Measurements from ENCODE around the gene CDK8. TPM values are rescaled to one million over a fixed set of nuclear protein-coding genes. Genes with fewer than 3 reads are reported as not detected.

CDK8 gene
- total RNA-seq, 1 donor from 2014 or later, result 11.2 TPM

GRCh38 chr13:26320766-26321165, 66.8 kb downstream of the CDK8 start:
- TF ChIP-seq, protein P1, sequence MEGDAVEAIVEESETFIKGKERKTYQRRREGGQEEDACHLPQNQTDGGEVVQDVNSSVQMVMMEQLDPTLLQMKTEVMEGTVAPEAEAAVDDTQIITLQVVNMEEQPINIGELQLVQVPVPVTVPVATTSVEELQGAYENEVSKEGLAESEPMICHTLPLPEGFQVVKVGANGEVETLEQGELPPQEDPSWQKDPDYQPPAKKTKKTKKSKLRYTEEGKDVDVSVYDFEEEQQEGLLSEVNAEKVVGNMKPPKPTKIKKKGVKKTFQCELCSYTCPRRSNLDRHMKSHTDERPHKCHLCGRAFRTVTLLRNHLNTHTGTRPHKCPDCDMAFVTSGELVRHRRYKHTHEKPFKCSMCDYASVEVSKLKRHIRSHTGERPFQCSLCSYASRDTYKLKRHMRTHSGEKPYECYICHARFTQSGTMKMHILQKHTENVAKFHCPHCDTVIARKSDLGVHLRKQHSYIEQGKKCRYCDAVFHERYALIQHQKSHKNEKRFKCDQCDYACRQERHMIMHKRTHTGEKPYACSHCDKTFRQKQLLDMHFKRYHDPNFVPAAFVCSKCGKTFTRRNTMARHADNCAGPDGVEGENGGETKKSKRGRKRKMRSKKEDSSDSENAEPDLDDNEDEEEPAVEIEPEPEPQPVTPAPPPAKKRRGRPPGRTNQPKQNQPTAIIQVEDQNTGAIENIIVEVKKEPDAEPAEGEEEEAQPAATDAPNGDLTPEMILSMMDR (IDR thresholded peaks at IDR 0.05), result no peak
- DNase-seq, result no peak
- H3K36me3 ChIP-seq, result no peaks in the 10 kb centered on the region
- H3K4me1 ChIP-seq, result peaks cover 13% of the 10 kb centered on the region
- intact Hi-C loops (cut with DNase I), result no loop called here
- no peak for ATAC-seq
- no peaks in the 10 kb centered on the region for H3K9me3 ChIP-seq
- H3K27ac ChIP-seq, result no peak overlapping the region
- no peak overlapping the region for H3K4me3 ChIP-seq
- no peaks in the 10 kb centered on the region for H3K27me3 ChIP-seq

DNA sequence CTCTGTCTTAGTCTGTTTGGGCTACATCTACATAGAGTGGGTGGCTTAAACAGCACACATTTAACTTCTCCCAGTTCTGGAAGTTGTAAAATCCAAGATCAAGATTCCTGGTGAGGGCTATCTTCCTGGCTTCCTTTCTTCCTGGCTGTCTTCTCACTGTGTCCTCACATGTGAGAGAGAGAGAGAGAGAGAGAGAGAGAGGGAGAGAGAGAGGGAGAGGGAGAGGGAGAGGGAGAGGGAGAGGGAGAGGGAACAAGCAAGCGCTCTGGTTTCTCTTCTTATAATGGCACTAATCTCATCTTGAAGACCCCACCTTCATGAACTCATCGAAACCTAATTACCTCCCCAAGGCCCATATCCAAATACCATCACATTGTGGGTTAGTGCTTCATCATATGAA, 69.2 kb downstream of the CDK8 start:
- H3K27me3 ChIP-seq, result no peaks in the 10 kb centered on the region
- TF ChIP-seq, protein P1 (IDR thresholded peaks at IDR 0.05), result no peak
- no peaks in the 10 kb centered on the region for H3K9me3 ChIP-seq
- intact Hi-C loops (cut with DNase I), result no loop called here
- DNase-seq (no peak), ATAC-seq (no peak)
- no peak overlapping the region for H3K27ac ChIP-seq
- peaks cover 18% of the 10 kb centered on the region for H3K4me1 ChIP-seq
- H3K4me3 ChIP-seq, result no peak overlapping the region
- H3K36me3 ChIP-seq, result no peaks in the 10 kb centered on the region

DNA sequence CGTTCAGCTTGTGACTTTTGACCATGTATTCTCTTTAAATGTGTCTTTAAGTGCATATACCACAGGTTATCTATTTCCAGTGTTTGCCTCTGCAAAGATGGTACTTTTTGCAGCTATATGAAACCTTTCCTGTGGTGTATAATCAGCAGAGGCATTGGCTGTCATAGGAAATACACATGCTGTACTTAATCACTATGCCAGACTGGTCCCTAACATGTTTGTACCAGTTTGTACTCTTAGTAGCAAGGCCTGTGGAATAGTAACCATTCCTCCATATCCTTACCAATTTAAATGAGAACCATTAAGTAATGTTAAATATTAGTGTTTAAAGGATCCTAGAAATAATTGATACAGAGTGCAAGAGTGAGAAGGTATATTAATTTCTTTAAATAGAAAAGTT, 69.8 kb downstream of the CDK8 start:
- TF ChIP-seq, protein P1 (IDR thresholded peaks at IDR 0.05), result no peak
- H3K27me3 ChIP-seq, result no peaks in the 10 kb centered on the region
- DNase-seq, result no peak
- no peaks in the 10 kb centered on the region for H3K9me3 ChIP-seq
- ATAC-seq, result no peak
- no peaks in the 10 kb centered on the region for H3K36me3 ChIP-seq
- H3K4me1 ChIP-seq, result peaks cover 18% of the 10 kb centered on the region
- intact Hi-C loops (cut with DNase I), result no loop called here
- no peak overlapping the region for H3K27ac ChIP-seq
- no peak overlapping the region for H3K4me3 ChIP-seq

GRCh38 chr13:26324294-26324693, 70.4 kb downstream of the CDK8 start:
- no peak for ATAC-seq
- TF ChIP-seq, protein P1 (IDR thresholded peaks at IDR 0.05), result no peak
- no peaks in the 10 kb centered on the region for H3K27me3 ChIP-seq

GRCh38 chr13:26324867-26325266, 70.9 kb downstream of the CDK8 start:
- no peak overlapping the region for H3K4me3 ChIP-seq
- peaks cover 18% of the 10 kb centered on the region for H3K4me1 ChIP-seq
- DNase-seq, result no peak
- intact Hi-C loops (cut with DNase I), result no loop called here
- no peaks in the 10 kb centered on the region for H3K27me3 ChIP-seq
- TF ChIP-seq, protein P1 (IDR thresholded peaks at IDR 0.05), result no peak
- ATAC-seq, result no peak
- H3K27ac ChIP-seq, result no peak overlapping the region
- H3K9me3 ChIP-seq, result no peaks in the 10 kb centered on the region
- H3K36me3 ChIP-seq, result no peaks in the 10 kb centered on the region

More at GRCh38 chr13:26324294-26324693, 70.4 kb downstream of the CDK8 start:
- H3K4me1 ChIP-seq, result peaks cover 18% of the 10 kb centered on the region
- no peak overlapping the region for H3K4me3 ChIP-seq
- H3K36me3 ChIP-seq, result no peaks in the 10 kb centered on the region
- no peak overlapping the region for H3K27ac ChIP-seq
- intact Hi-C loops (cut with DNase I), result no loop called here
- no peaks in the 10 kb centered on the region for H3K9me3 ChIP-seq
- DNase-seq, result no peak

GRCh38 chr13:26325876-26326275, 71.9 kb downstream of the CDK8 start:
- Histone ChIP-seq H3K27me3 (no peaks in the 10 kb centered on the region), H3K36me3 (no peaks in the 10 kb centered on the region), H3K4me1 (peaks cover 18% of the 10 kb centered on the region), H3K4me3 (no peak overlapping the region), H3K27ac (no peak overlapping the region), H3K9me3 (no peaks in the 10 kb centered on the region)
- no peak for ATAC-seq
- intact Hi-C loops (cut with DNase I), result no loop called here
- TF ChIP-seq, protein P1 (IDR thresholded peaks at IDR 0.05), result no peak
- no peak for DNase-seq

All from upper lobe of right lung (tissue), 1 donor.